NCI-H146 treated with DMSO at 0.1 percent for 48 hours (cell line): ENCODE measurements around the gene TPST2.

Experiments used
- DNase-seq: peaks from one replicate; lab custom pipeline; 2025; ENCODE audit not compliant: unreplicated experiment; lab: John Stamatoyannopoulos, UW

The TPST2 gene

GRCh38 chr22:26581026-26581425 lies 8.9 kb downstream of the TPST2 start:
- no peak for DNase-seq

DNA sequence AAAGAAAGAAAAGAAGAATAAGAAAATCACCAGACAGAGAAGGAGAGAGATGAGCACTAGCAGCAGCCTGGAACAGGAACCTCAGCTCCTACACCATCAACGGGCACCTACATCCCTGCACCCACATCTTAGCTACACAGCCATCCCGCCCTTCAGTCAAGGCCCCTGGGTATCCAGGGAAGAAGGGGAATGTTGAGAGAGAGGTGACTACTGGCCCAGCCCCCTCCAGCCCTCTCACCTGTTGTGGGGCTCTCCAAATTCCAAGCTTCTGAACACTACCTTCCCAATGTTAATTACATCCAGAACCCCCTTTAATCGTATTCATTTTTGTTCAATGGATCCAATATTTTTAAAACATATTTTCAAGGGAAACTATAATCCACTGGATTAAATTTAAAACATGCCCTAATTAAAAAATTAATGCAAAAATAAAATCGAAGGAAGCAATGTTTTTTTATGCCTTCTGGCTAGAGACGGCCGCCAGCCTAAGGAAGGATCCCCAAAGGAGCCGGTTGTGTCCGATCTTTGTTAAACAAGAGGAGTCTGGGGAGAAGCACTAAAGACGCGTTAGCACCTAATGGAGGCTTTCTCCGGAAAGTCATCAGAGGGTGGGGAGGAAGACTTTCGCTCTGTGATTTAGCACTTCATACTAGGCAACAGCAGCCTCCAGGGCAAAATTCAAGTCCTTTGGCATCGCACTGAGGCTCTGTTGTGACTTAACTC lies 9.5 kb downstream of the TPST2 start:
- no peak for DNase-seq

- DNase-seq, result no peak
Measured at GRCh38 chr22:26579331-26579886, 10.5 kb downstream of the TPST2 start.

GRCh38 chr22:26577081-26577480 lies 12.9 kb downstream of the TPST2 start:
- DNase-seq, result no peak

DNA sequence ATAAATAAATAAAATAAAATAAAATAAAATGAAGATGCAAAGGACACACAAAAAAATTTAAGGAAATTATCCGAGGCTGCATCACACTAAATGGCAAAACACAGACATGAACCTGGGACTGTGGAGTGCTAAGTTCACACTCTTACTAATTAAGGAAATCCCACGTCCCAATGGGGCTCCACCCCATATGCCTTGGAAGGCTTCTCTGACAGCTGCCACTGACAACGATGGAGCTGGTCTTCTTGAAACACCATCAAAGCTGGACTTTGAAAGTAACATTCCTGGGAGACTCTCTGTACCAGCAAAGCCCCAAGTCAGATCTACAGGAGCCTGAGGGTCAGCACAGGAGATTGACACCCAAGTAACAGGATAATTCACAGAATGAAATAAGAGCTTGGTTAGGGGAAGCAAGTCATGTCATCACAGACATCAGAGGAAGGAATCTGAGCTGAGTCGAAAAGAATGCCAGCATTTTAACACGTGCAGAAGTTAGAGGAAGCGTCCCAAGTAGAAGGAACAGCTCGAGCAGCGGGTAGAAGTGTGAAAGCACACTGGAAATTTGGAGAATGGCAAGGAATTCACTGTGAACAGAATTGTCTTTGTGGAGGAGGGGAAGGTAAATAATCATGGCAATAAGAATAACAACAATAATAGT lies 13.8 kb downstream of the TPST2 start:
- no peak for DNase-seq

- DNase-seq, result no peak
Measured at GRCh38 chr22:26574001-26574723, 15.8 kb downstream of the TPST2 start.

DNA sequence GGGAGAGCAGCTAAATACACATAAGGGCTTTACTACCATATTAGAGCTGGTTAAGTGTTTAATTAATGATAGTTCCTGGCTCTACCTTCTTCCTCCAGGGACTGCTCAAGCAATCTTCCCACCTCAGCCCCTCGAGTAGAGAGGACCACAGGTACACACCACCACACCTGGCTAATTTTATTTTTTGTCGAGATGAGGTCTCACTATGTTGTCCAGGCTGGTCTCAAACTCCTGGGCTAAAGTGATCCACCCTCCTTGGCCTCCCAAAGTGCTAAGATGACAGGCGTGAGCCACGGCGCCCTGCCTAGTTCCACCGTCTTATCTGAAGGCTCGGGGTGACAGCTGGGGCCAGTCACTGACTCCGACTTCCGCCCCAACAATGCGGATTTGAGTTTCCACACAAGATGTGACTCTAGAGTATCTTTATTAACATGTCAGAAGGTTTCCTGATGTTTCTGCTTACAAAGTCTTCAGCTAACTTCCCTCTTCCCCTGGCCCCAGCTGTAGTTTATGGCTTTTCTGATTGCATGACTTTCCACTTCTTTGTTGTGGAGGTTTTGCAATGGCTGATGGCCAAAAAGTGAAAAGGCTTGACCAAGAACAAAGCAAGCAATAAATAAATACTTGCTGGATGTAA lies 16.8 kb downstream of the TPST2 start:
- no peak for DNase-seq

- DNase-seq, result no peak
Measured at GRCh38 chr22:26570864-26571525, 18.9 kb downstream of the TPST2 start.

GRCh38 chr22:26570115-26570514 lies 19.8 kb downstream of the TPST2 start:
- DNase-seq, result no peak

GRCh38 chr22:26568207-26568706 lies 21.7 kb downstream of the TPST2 start:
- peak; percentile 53 for DNase-seq

- DNase-seq, result no peak
Measured at GRCh38 chr22:26567610-26568009, 22.3 kb downstream of the TPST2 start.

GRCh38 chr22:26566994-26567393 lies 22.9 kb downstream of the TPST2 start:
- DNase-seq, result no peak

GRCh38 chr22:26565889-26566288 lies 24.0 kb downstream of the TPST2 start:
- no peak for DNase-seq

DNA sequence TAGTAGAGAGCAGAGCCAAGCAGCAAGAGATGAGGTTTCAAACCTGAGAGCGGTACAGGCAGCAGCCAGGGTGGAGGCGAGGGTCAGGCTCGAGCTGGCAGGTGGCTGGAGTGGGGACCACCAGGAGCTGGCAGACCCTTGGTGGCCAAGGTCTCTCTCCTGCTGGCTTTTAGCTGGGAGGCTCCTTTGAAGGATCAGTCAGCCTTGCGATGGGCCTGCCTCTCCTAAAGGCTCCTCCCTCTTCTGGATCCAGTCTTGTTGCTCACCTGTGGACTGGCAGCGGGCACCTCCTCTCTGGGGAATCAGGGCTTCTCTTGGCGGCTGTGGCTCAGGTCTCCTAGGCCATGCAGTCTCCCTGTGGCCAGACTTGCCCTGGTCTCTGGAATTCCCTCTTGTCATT lies 24.8 kb downstream of the TPST2 start:
- DNase-seq, result no peak

DNA sequence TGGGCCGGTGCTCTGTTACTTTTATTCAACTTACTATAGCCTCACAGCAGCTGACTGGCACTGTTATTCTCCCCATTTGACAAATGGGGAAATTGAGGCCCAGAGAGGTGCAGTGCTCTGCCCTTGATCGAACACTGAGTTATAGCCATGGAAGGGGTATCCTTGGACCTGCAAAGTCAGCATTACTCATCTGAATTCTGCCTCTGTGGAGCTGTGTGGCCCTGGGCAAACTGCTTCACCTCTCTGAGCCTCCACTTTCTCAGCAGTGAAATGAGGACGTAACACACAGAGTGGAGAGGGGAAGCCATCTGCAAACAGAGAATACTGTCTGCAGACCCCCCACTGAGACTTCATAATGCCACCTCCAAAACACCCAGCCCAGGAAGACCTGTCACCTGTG lies 25.3 kb downstream of the TPST2 start:
- DNase-seq, result no peak

DNA sequence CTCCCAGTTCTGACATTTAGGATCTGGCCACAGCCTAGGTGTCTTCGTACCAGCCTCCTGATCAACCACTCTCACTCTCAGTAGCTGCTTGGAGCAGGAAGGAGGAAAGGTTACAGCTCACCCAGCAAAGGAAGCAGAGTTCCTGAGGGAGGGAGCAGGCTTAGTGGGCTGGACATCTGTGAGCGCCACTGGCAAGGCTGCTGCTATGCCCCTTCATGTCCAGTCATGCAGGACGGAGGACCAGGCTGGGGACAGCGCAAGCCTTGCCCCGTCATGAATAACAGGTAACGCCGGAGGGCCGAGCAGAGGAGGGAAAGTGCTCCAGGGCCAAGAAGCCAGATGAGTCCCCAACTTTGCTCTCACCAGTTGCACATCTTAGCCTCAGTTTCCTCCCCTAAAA lies 25.8 kb downstream of the TPST2 start:
- no peak for DNase-seq

DNA sequence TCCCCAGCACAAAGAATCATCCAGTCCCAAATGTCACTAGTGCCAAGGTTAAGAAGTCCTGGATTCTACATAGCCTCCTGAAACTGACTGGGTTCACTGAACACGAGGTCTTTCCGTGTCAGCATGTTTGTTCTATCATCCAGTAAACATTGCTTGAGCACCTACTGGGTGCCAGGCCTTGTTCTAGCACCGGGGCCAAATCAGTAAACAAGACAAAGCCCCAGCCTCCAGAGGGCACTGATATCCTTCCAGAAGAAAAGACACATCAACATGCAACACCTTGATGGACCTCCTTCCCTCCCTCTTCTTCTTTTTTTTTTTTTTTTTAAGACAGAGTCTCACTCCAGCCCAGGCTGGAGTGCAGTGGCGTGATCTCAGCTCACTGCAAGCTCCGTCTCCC lies 26.9 kb downstream of the TPST2 start:
- no peak for DNase-seq

DNA sequence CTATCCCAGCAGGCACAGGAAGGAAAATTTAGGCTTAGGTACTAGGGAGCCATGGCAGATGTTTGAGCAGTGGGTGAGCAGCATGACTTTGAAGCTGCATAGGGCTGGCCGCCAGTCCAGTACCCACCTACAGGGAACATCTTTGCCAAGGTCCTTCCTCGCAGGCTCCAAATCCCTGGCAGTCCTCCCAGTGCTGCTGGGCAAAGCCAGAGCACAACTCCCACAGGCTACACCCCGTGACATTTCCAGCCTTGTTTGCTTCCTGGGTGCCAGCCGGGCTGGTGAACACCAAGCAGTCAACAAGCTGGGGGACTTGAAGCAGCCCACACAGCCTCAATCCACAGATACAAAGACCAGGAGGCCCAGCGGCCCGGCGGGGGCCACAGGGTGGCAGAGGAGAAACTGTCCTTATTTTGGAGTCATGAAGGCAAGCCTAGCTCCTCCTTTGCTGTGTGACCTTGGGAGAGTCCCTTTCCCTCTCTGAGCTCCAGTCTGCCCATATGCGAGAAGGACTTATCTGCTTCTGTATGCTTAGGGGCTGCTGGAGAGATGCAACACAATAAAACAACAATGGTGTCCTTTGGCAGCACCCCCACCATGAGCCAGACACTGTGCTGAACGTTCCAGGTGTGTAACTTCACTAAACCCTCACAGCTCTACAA lies 28.0 kb downstream of the TPST2 start:
- no peak for DNase-seq

GRCh38 chr22:26559961-26560575 lies 29.9 kb downstream of the TPST2 start:
- no peak for DNase-seq
